HG02642 (cell line): Measurements from ENCODE around the gene DNAJC12.
"Not testable (repeated sequence)": the region's sequence is repeated elsewhere in the genome, so short reads cannot be mapped to it uniquely, and the experiment has no call there.

Experiments used
- ATAC-seq: cut with Tn5 transposase; IDR thresholded peaks from one replicate; pipeline ENCODE4 v1.9.1; 2021; ENCODE audit warnings: mild to moderate bottlenecking; ENCODE audit not compliant: unreplicated experiment, poor library complexity

The DNAJC12 gene

DNA sequence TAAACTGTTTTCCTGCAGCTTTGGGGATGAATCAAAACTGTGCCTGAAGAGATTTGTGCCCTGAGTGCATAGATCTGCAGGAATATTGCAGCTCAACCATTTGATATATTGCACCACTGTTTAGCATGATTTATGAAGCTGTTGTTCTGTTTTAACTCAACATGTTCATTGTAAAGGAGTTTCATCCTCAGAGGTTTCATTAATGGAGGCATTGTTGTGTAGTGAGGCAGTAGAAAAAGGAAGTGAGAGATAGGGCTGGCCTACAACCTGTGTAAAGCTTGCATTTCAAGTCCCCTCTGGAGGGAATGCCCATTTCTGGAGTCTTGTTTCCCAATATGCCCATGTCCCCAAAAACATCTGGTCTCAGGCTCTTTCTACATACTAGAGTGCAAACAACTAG, 67.5 kb downstream of the DNAJC12 start:
- peak; percentile 72 for ATAC-seq

DNA sequence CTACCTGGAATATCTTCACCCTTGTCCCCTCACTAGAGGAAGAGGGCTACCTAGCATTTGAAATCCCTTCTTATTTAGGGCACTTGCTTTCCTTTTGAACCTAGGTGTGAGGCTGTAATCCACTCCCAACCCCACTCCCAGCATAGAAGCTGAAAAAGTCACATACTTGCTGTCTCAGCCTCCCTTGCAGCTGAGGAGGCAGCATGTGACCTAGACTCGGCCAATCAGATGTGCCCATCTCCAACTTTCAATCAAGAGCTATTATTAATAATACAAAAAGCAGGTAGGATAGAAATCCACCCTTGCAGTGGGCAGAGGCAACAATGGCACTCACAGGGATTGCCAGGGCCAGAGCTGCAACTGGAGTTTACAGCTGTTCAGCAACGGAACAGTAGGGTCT, 70.7 kb downstream of the DNAJC12 start:
- ATAC-seq = no peak

DNA sequence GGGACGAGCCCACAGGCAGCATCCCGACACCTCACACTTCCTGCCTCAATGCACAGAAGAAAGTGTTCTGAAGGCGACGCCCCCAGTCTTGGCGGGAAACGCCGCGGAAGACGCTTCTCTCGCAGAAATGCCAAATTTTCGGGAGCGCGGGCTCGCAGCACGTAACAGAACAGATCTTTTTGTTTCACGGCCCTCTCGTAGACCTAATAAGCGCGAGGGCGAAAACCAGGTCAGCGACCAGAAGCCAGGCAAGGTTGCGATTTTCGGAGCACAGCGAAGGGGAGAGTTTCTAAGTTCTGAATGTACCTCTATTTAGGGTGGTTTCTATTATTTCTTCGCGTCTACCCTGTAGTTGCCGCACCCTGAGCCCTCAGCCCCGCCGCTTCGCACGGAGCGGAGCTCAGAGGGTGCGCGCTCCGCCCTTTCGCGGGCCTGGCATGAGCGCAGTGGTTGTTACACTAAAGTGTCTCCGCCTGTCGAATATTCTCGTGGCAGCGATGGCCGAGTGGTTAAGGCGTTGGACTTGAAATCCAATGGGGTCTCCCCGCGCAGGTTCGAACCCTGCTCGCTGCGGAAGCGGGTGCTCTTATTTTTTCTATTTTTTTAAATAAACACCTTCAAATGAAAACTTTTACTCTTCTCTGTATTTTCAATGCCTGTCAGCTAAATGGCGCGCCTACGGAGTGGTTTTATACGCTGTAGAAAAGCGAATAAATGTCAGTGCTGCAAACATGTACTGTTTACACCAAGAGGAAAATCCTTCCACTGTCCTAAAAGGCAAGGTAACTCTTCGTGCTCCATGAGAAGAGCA, 73.8 kb downstream of the DNAJC12 start:
- ATAC-seq = peak; percentile 89

DNA sequence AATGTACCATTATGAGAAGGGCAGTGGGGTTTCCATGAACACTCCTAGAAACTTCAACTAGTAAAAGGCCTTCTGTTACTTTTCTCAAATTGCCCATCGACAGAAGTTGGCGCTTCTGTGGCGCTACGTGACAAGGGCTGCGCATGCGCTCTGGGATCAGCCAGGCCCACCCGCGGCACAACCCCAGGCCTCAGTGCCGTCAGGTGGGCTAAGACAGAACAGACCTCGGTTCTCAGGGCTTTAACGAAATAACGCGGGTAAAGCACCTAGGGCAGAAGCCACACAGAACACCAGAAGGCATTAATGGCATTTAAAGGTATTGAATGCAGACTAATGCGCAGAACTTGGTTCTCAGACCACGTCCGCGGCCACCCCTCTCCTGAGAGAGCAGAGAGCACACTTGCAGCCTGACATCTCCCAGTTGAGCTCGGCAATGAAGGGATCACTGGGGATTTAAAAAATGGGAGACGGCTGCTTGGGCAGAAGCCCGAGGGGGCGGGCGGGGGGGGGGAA, 74.4 kb downstream of the DNAJC12 start:
- peak; percentile 35 for ATAC-seq

DNA sequence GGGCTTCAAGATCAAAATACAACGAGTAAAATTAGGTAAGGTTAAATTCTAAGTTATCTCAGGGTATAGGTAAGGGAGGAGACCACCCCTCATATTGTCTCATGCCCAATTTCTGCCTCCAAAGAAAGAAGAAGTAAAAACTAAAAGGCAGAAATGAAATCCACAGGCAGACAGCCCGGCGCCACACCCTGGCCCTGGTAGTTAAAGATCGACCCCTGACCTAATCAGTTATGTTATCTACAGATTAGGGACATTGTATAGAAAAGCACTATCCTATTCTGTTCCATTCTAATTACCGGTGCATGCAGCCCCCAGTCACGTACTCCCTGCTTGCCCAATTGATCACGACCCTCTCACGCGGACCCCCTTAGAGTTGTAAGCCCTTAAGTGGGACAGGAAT, 75.4 kb downstream of the DNAJC12 start:
- ATAC-seq = not testable (repeated sequence)

DNA sequence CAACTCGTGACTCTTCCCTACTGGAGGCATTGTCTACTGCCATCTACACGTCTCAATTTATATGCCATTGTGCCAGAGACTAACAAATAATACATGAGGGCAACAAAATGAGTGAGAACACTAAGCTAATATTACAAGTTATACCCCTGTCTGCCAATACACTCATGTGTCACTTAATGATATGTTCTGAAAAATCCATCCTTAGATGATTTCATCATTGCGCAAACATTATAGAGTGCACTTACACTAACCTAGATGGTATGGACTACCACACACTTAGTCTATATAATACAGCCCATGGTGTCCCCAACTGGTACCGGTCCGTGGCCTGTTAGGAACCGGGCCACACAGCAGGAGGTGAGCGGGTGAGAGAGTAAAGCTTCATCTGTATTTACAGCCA, 77.7 kb downstream of the DNAJC12 start:
- ATAC-seq = no peak
